Aorta (tissue), 5 donors: ENCODE results near the gene DNM1. TPM values are rescaled to one million over a fixed set of nuclear protein-coding genes. Genes with fewer than 3 reads are reported as not detected.

Source experiments
- ATAC-seq: fragments of 200-7000 bp; cut with Tn5 transposase; one replicate; pipeline ENCODE4 v1.9.1; 2022; ENCODE audit warnings: moderate library complexity; ENCODE audit not compliant: low FRiP score
- DNase-seq, 2 donors: peaks; one replicate each; pipeline ENCODE4 v3.0.0-alpha.2; 2020
- H3K27ac ChIP-seq, 2 donors: one replicate each; pipeline ENCODE4 v1.5.1; 2013; ENCODE audit warnings: low read length in 2 of 2, mild to moderate bottlenecking in 2 of 2, moderate library complexity in 2 of 2, control low read depth in 1 of 2, inconsistent platforms in 1 of 2, low read depth in 1 of 2
- H3K27me3 ChIP-seq, 2 donors: one replicate each; pipeline ENCODE4 v1.6.1; 2013; ENCODE audit warnings: control low read depth in 1 of 2, low read length in 1 of 2, mild to moderate bottlenecking in 1 of 2, moderate library complexity in 1 of 2; ENCODE audit not compliant: insufficient read depth in 2 of 2, control insufficient read depth in 1 of 2
- H3K36me3 ChIP-seq, 2 donors: one replicate each; pipeline ENCODE4 v1.6.1; 2013; ENCODE audit warnings: control low read depth in 1 of 2, low read length in 1 of 2, mild to moderate bottlenecking in 1 of 2; ENCODE audit not compliant: insufficient read depth in 2 of 2, control insufficient read depth in 1 of 2
- H3K4me1 ChIP-seq, 2 donors: one replicate each; pipeline ENCODE4 v1.6.1; 2013; ENCODE audit warnings: low read length in 2 of 2, control low read depth in 1 of 2, mild to moderate bottlenecking in 1 of 2, moderate library complexity in 1 of 2; ENCODE audit not compliant: insufficient read depth in 2 of 2, control insufficient read depth in 1 of 2
- H3K4me3 ChIP-seq, 2 donors: one replicate each; pipeline ENCODE4 v1.5.1; 2013; ENCODE audit warnings: low read length in 2 of 2, control low read depth in 1 of 2, mild to moderate bottlenecking in 1 of 2
- H3K9me3 ChIP-seq: one replicate; pipeline ENCODE4 v1.6.1; 2013; ENCODE audit warnings: mild to moderate bottlenecking, low read length; ENCODE audit not compliant: control insufficient read depth
- WGBS, 2 donors: extraction: QIAGEN DNeasy Blood & Tissue Kit; methylation state at CpG; one replicate each; pipeline ENCODE4 v1.1.7; 2013; 5-methylcytosine and 5-hydroxymethylcytosine counted together
- intact Hi-C, 2 donors: fragments of 100-400 bp; cut with DNase I; formaldehyde crosslinking; loops; one replicate each; pipeline versions ENCODE4 v1.14.2 to v1.15.0; 2022
- polyA plus RNA-seq, 2 donors: library from polyadenylated mRNA; stranded (reverse); fragments of 200-250 nt; gene quantifications; one replicate each; pipeline ENCODE4 v1.2.3, GENCODE V29; 2013
- total RNA-seq, 2 donors: library from RNA; stranded (reverse); fragmentation: NEBNext Ultra II Directional; extraction: Animal tissue kit (Norgen Biotek cat#: 25700); gene quantifications; one replicate each; pipeline ENCODE4 v1.2.1, GENCODE V29; 2021
- donor health status: healthy with polysubstance abuse.
- donor health status: Bipolar disorder and iron deficiency.
- donor health status: DM: no; HTN: no; CAD: no.
- donor health status: DM: no; HTN: no; CAD: no.
- donor health status: DM: yes; HTN: yes; CAD: no.

Gene DNM1
- total and polyA plus RNA-seq, 4 donors, result 0.43 to 114 (median 5.7) TPM

GRCh38 chr9:128185979-128186965 lies 16.9 kb upstream of the DNM1 start:
- DNase-seq (no peak), ATAC-seq (no peak)
- Histone ChIP-seq H3K36me3 (peaks cover 0 to 2% of the 10 kb centered on the region in 2 donors), H3K9me3 (no peaks in the 10 kb centered on the region), H3K4me1 (no peaks in the 10 kb centered on the region), H3K27me3 (no peaks in the 10 kb centered on the region), H3K27ac (no peak overlapping the region), H3K4me3 (no peak overlapping the region)
- 90 to 93% methylated on average over 11 of the region's 11 CpGs for WGBS, 2 donors
- intact Hi-C loops, result no loop called here

- intact Hi-C loops, result no loop called here
- peaks cover 0 to 2% of the 10 kb centered on the region in 2 donors for H3K36me3 ChIP-seq
- H3K4me3 ChIP-seq, result no peak overlapping the region
- H3K27ac ChIP-seq, result no peak overlapping the region
- H3K4me1 ChIP-seq, result no peaks in the 10 kb centered on the region
- WGBS, 2 donors, result 95 to 98% methylated on average over 2 of the region's 2 CpGs
- DNase-seq (no peak), ATAC-seq (no peak)
- no peaks in the 10 kb centered on the region for H3K27me3 ChIP-seq
- no peaks in the 10 kb centered on the region for H3K9me3 ChIP-seq
Observed at GRCh38 chr9:128187361-128187760, 15.8 kb upstream of the DNM1 start.

- WGBS, 2 donors, result 80 to 82% methylated on average over 1 of the region's 1 CpG
- Histone ChIP-seq H3K9me3 (no peaks in the 10 kb centered on the region), H3K27ac (no peak overlapping the region), H3K27me3 (no peaks in the 10 kb centered on the region), H3K4me1 (no peaks in the 10 kb centered on the region), H3K4me3 (no peak overlapping the region), H3K36me3 (peaks cover 0 to 2% of the 10 kb centered on the region in 2 donors)
- intact Hi-C loops, result no loop called here
- no peak for DNase-seq
- ATAC-seq, result no peak
Observed at GRCh38 chr9:128188209-128188608, 15.0 kb upstream of the DNM1 start.

- ATAC-seq, result no peak
- no peak for DNase-seq
- Histone ChIP-seq H3K27ac (no peak overlapping the region), H3K4me1 (no peaks in the 10 kb centered on the region), H3K36me3 (no peaks in the 10 kb centered on the region), H3K27me3 (no peaks in the 10 kb centered on the region), H3K9me3 (no peaks in the 10 kb centered on the region), H3K4me3 (no peak overlapping the region)
- intact Hi-C loops, result no loop called here
- WGBS, 2 donors, result 72 to 88% methylated on average over 2 of the region's 2 CpGs
Observed at GRCh38 chr9:128190013-128190412, 13.2 kb upstream of the DNM1 start.

GRCh38 chr9:128190516-128191405 lies 12.4 kb upstream of the DNM1 start:
- no peaks in the 10 kb centered on the region for H3K9me3 ChIP-seq
- H3K4me3 ChIP-seq, result peak overlapping the region; percentile 56 to 72
- WGBS, 2 donors, result 16 to 17% methylated on average over 32 of the region's 32 CpGs
- intact Hi-C loops, result no loop called here
- no peak for DNase-seq
- H3K27me3 ChIP-seq, result no peaks in the 10 kb centered on the region
- no peaks in the 10 kb centered on the region for H3K4me1 ChIP-seq
- ATAC-seq, result peak; percentile 4
- no peaks in the 10 kb centered on the region for H3K36me3 ChIP-seq
- no peak overlapping the region for H3K27ac ChIP-seq

GRCh38 chr9:128191406-128192046 lies 11.7 kb upstream of the DNM1 start, which contains the start of gene CIZ1:
CIZ1 (minus strand) TSS chr9:128191572; CDS start chr9:128190857, 715 bp downstream.
- peak; percentile 94 for ATAC-seq
- WGBS, 2 donors, result 0 to 1% methylated on average over 51 to 71 of the region's 71 CpGs
- Histone ChIP-seq H3K27ac (peak within 1 kb of the TSS in 1 of 2 donors; percentile 84), H3K4me1 (no peaks in the 10 kb centered on the region), H3K36me3 (no peaks in the 10 kb centered on the region), H3K9me3 (no peaks in the 10 kb centered on the region), H3K27me3 (no peaks in the 10 kb centered on the region), H3K4me3 (peak within 1 kb of the TSS; percentile 56 to 72)
- peak; percentile 89 to 93 for DNase-seq
- intact Hi-C loops, result no loop called here

- Histone ChIP-seq H3K4me3 (peak overlapping the region in 1 of 2 donors; percentile 72), H3K27me3 (no peaks in the 10 kb centered on the region), H3K27ac (peak overlapping the region in 1 of 2 donors; percentile 66), H3K36me3 (no peaks in the 10 kb centered on the region), H3K4me1 (no peaks in the 10 kb centered on the region), H3K9me3 (no peaks in the 10 kb centered on the region)
- intact Hi-C loops, result no loop called here
- WGBS, 2 donors, result 11 to 14% methylated on average over 56 of the region's 56 CpGs
- DNase-seq (peak; percentile 94 to 95), ATAC-seq (peak; percentile 84)
Observed at GRCh38 chr9:128192601-128193371, 10.4 kb upstream of the DNM1 start.
